ENCODE data around the gene ANKIB1.

ANKIB1 gene

GRCh38 chr7:92412745-92413144 lies 167.0 kb downstream of the ANKIB1 start:
- Histone ChIP-seq H3K9me3 (ENCODE audit: control insufficient read depth in 1 of 2, low read length in 2 of 2) (no peaks in the 10 kb centered on the region), H3K36me3 (ENCODE audit: control insufficient read depth in 1 of 2, insufficient read depth in 2 of 2, low read length in 2 of 2) (no peaks in the 10 kb centered on the region), H3K27ac (ENCODE audit: low read length) (no peak overlapping the region), H3K27me3 (ENCODE audit: low read depth, low read length) (no peaks in the 10 kb centered on the region), H3K4me1 (ENCODE audit: control insufficient read depth in 1 of 2, insufficient read depth in 2 of 2, low read length in 2 of 2) (no peaks in the 10 kb centered on the region), H3K4me3 (ENCODE audit: low read depth in 1 of 2, low read length in 2 of 2) (no peak overlapping the region)

- Histone ChIP-seq H3K4me1 (ENCODE audit: control insufficient read depth in 1 of 2, insufficient read depth in 2 of 2, low read length in 2 of 2) (no peaks in the 10 kb centered on the region), H3K4me3 (ENCODE audit: low read depth in 1 of 2, low read length in 2 of 2) (no peak overlapping the region), H3K36me3 (ENCODE audit: control insufficient read depth in 1 of 2, insufficient read depth in 2 of 2, low read length in 2 of 2) (no peaks in the 10 kb centered on the region), H3K9me3 (ENCODE audit: control insufficient read depth in 1 of 2, low read length in 2 of 2) (no peaks in the 10 kb centered on the region), H3K27me3 (ENCODE audit: low read depth, low read length) (no peaks in the 10 kb centered on the region), H3K27ac (ENCODE audit: low read length) (no peak overlapping the region)
These were observed 167.8 kb downstream of the ANKIB1 start for GRCh38 chr7:92413550-92413949.

- Histone ChIP-seq H3K9me3 (ENCODE audit: control insufficient read depth in 1 of 2, low read length in 2 of 2) (no peaks in the 10 kb centered on the region), H3K36me3 (ENCODE audit: control insufficient read depth in 1 of 2, insufficient read depth in 2 of 2, low read length in 2 of 2) (no peaks in the 10 kb centered on the region), H3K4me3 (ENCODE audit: low read depth in 1 of 2, low read length in 2 of 2) (no peak overlapping the region), H3K4me1 (ENCODE audit: control insufficient read depth in 1 of 2, insufficient read depth in 2 of 2, low read length in 2 of 2) (no peaks in the 10 kb centered on the region), H3K27me3 (ENCODE audit: low read depth, low read length) (no peaks in the 10 kb centered on the region), H3K27ac (ENCODE audit: low read length) (no peak overlapping the region)
These were observed 169.5 kb downstream of the ANKIB1 start for GRCh38 chr7:92415225-92415624.

- Histone ChIP-seq H3K4me1 (ENCODE audit: control insufficient read depth in 1 of 2, insufficient read depth in 2 of 2, low read length in 2 of 2) (no peaks in the 10 kb centered on the region), H3K9me3 (ENCODE audit: control insufficient read depth in 1 of 2, low read length in 2 of 2) (no peaks in the 10 kb centered on the region), H3K36me3 (ENCODE audit: control insufficient read depth in 1 of 2, insufficient read depth in 2 of 2, low read length in 2 of 2) (no peaks in the 10 kb centered on the region), H3K27ac (ENCODE audit: low read length) (no peak overlapping the region), H3K4me3 (ENCODE audit: low read depth in 1 of 2, low read length in 2 of 2) (no peak overlapping the region), H3K27me3 (ENCODE audit: low read depth, low read length) (no peaks in the 10 kb centered on the region)
These were observed 172.1 kb downstream of the ANKIB1 start for GRCh38 chr7:92417913-92418312.

- Histone ChIP-seq H3K4me3 (ENCODE audit: low read depth in 1 of 2, low read length in 2 of 2) (no peak overlapping the region), H3K27me3 (ENCODE audit: low read depth, low read length) (no peaks in the 10 kb centered on the region), H3K27ac (ENCODE audit: low read length) (no peak overlapping the region), H3K9me3 (ENCODE audit: control insufficient read depth in 1 of 2, low read length in 2 of 2) (no peaks in the 10 kb centered on the region), H3K36me3 (ENCODE audit: control insufficient read depth in 1 of 2, insufficient read depth in 2 of 2, low read length in 2 of 2) (no peaks in the 10 kb centered on the region), H3K4me1 (ENCODE audit: control insufficient read depth in 1 of 2, insufficient read depth in 2 of 2, low read length in 2 of 2) (no peaks in the 10 kb centered on the region)
These were observed 176.1 kb downstream of the ANKIB1 start for GRCh38 chr7:92421676-92422435.

- H3K27ac ChIP-seq (ENCODE audit: low read length), result no peak overlapping the region
- H3K4me1 ChIP-seq (ENCODE audit: control insufficient read depth in 1 of 2, insufficient read depth in 2 of 2, low read length in 2 of 2), result no peaks in the 10 kb centered on the region
- no peaks in the 10 kb centered on the region for H3K36me3 ChIP-seq (ENCODE audit: control insufficient read depth in 1 of 2, insufficient read depth in 2 of 2, low read length in 2 of 2)
- H3K9me3 ChIP-seq (ENCODE audit: control insufficient read depth in 1 of 2, low read length in 2 of 2), result no peaks in the 10 kb centered on the region
- H3K27me3 ChIP-seq (ENCODE audit: low read depth, low read length), result no peaks in the 10 kb centered on the region
- H3K4me3 ChIP-seq (ENCODE audit: low read depth in 1 of 2, low read length in 2 of 2), result no peak overlapping the region
These were observed 177.2 kb downstream of the ANKIB1 start for GRCh38 chr7:92422926-92423325.

- H3K27me3 ChIP-seq (ENCODE audit: low read depth, low read length), result no peaks in the 10 kb centered on the region
- peak overlapping the region in 1 of 2 donors; percentile 81 for H3K4me3 ChIP-seq (ENCODE audit: low read depth in 1 of 2, low read length in 2 of 2)
- no peak overlapping the region for H3K27ac ChIP-seq (ENCODE audit: low read length)
- H3K9me3 ChIP-seq (ENCODE audit: control insufficient read depth in 1 of 2, low read length in 2 of 2), result no peaks in the 10 kb centered on the region
- no peaks in the 10 kb centered on the region for H3K4me1 ChIP-seq (ENCODE audit: control insufficient read depth in 1 of 2, insufficient read depth in 2 of 2, low read length in 2 of 2)
- no peaks in the 10 kb centered on the region for H3K36me3 ChIP-seq (ENCODE audit: control insufficient read depth in 1 of 2, insufficient read depth in 2 of 2, low read length in 2 of 2)
These were observed 177.9 kb downstream of the ANKIB1 start for GRCh38 chr7:92423710-92424131.

GRCh38 chr7:92425311-92425947 lies 179.7 kb downstream of the ANKIB1 start:
- H3K4me1 ChIP-seq (ENCODE audit: control insufficient read depth in 1 of 2, insufficient read depth in 2 of 2, low read length in 2 of 2), result no peaks in the 10 kb centered on the region
- H3K27ac ChIP-seq (ENCODE audit: low read length), result no peak overlapping the region
- no peaks in the 10 kb centered on the region for H3K27me3 ChIP-seq (ENCODE audit: low read depth, low read length)
- no peaks in the 10 kb centered on the region for H3K36me3 ChIP-seq (ENCODE audit: control insufficient read depth in 1 of 2, insufficient read depth in 2 of 2, low read length in 2 of 2)
- H3K4me3 ChIP-seq (ENCODE audit: low read depth in 1 of 2, low read length in 2 of 2), result peak overlapping the region in 1 of 2 donors; percentile 45
- no peaks in the 10 kb centered on the region for H3K9me3 ChIP-seq (ENCODE audit: control insufficient read depth in 1 of 2, low read length in 2 of 2)

GRCh38 chr7:92427193-92427592 lies 181.4 kb downstream of the ANKIB1 start:
- H3K27me3 ChIP-seq (ENCODE audit: low read depth, low read length), result no peaks in the 10 kb centered on the region
- H3K36me3 ChIP-seq (ENCODE audit: control insufficient read depth in 1 of 2, insufficient read depth in 2 of 2, low read length in 2 of 2), result no peaks in the 10 kb centered on the region
- no peaks in the 10 kb centered on the region for H3K9me3 ChIP-seq (ENCODE audit: control insufficient read depth in 1 of 2, low read length in 2 of 2)
- no peaks in the 10 kb centered on the region for H3K4me1 ChIP-seq (ENCODE audit: control insufficient read depth in 1 of 2, insufficient read depth in 2 of 2, low read length in 2 of 2)
- H3K27ac ChIP-seq (ENCODE audit: low read length), result no peak overlapping the region
- H3K4me3 ChIP-seq (ENCODE audit: low read depth in 1 of 2, low read length in 2 of 2), result no peak overlapping the region

- Histone ChIP-seq H3K27ac (ENCODE audit: low read length) (no peak overlapping the region), H3K9me3 (ENCODE audit: control insufficient read depth in 1 of 2, low read length in 2 of 2) (no peaks in the 10 kb centered on the region), H3K36me3 (ENCODE audit: control insufficient read depth in 1 of 2, insufficient read depth in 2 of 2, low read length in 2 of 2) (no peaks in the 10 kb centered on the region), H3K4me3 (ENCODE audit: low read depth in 1 of 2, low read length in 2 of 2) (no peak overlapping the region), H3K27me3 (ENCODE audit: low read depth, low read length) (no peaks in the 10 kb centered on the region), H3K4me1 (ENCODE audit: control insufficient read depth in 1 of 2, insufficient read depth in 2 of 2, low read length in 2 of 2) (no peaks in the 10 kb centered on the region)
These were observed 186.6 kb downstream of the ANKIB1 start for GRCh38 chr7:92432299-92432946.

- H3K4me3 ChIP-seq (ENCODE audit: low read depth in 1 of 2, low read length in 2 of 2), result no peak overlapping the region
- no peaks in the 10 kb centered on the region for H3K36me3 ChIP-seq (ENCODE audit: control insufficient read depth in 1 of 2, insufficient read depth in 2 of 2, low read length in 2 of 2)
- H3K4me1 ChIP-seq (ENCODE audit: control insufficient read depth in 1 of 2, insufficient read depth in 2 of 2, low read length in 2 of 2), result no peaks in the 10 kb centered on the region
- H3K27ac ChIP-seq (ENCODE audit: low read length), result no peak overlapping the region
- H3K9me3 ChIP-seq (ENCODE audit: control insufficient read depth in 1 of 2, low read length in 2 of 2), result no peaks in the 10 kb centered on the region
- no peaks in the 10 kb centered on the region for H3K27me3 ChIP-seq (ENCODE audit: low read depth, low read length)
These were observed 187.2 kb downstream of the ANKIB1 start for GRCh38 chr7:92433019-92433418.
